ENCODE measurements around the gene TPK1. TPM values are rescaled to one million over a fixed set of nuclear protein-coding genes. Genes with fewer than 3 reads are reported as not detected.
A peak's percentile ranks its signal among the peaks of the same experiment; 100 is the strongest.

Gene TPK1
- total RNA-seq, 1 donor from 2014 or later: 2.2 TPM

DNA sequence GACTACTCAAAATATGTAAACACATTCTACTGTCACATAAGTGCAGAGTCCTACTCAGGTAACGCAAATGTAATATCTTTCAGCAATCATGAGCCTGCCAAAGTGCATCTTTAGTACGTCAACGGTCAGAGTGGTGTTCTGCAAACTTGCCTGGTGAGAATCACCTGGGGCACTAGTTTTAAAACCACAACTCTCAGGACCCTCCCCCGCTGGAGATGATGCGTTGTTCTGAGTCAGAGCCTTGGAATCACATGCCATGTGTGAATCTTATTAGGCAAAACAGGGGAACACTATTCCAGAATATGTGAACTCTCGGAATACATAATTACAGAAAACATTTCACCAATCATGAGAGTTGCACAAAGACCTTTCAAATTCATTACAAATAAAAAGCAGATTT lies 115.7 kb downstream of the TPK1 start:
- DNase-seq (ENCODE audit: low read depth): peak; percentile 31
- no peak overlapping the region for H3K4me3 ChIP-seq (ENCODE audit: low read depth, low read length)
- TF ChIP-seq, protein P1, sequence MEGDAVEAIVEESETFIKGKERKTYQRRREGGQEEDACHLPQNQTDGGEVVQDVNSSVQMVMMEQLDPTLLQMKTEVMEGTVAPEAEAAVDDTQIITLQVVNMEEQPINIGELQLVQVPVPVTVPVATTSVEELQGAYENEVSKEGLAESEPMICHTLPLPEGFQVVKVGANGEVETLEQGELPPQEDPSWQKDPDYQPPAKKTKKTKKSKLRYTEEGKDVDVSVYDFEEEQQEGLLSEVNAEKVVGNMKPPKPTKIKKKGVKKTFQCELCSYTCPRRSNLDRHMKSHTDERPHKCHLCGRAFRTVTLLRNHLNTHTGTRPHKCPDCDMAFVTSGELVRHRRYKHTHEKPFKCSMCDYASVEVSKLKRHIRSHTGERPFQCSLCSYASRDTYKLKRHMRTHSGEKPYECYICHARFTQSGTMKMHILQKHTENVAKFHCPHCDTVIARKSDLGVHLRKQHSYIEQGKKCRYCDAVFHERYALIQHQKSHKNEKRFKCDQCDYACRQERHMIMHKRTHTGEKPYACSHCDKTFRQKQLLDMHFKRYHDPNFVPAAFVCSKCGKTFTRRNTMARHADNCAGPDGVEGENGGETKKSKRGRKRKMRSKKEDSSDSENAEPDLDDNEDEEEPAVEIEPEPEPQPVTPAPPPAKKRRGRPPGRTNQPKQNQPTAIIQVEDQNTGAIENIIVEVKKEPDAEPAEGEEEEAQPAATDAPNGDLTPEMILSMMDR (conservative IDR thresholded peaks at IDR 0.05; ENCODE audit: low read depth, low read length): no peak

DNA sequence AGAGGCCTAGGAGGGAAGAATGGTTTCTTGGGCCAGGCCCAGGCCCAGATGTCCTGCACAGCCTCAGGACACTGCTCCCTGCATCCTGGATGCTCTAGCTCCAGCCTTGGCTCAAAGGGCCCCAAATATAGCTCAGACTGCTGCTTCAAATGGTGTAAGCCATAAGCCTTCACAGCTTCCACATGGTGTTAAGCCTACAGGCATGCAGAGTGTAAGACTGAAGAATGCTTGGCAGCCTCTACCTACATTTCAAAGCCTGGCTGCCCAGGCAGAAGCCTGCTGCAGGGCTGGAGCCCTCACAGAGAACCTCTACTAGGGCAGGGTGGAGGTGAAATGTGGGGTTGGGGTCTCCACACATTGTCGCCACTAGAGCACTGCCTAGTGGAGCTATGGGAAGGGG lies 118.1 kb downstream of the TPK1 start:
- no peak for DNase-seq (ENCODE audit: low read depth)
- TF ChIP-seq, protein P1 (conservative IDR thresholded peaks at IDR 0.05; ENCODE audit: low read depth, low read length): no peak
- no peak overlapping the region for H3K4me3 ChIP-seq (ENCODE audit: low read depth, low read length)

DNA sequence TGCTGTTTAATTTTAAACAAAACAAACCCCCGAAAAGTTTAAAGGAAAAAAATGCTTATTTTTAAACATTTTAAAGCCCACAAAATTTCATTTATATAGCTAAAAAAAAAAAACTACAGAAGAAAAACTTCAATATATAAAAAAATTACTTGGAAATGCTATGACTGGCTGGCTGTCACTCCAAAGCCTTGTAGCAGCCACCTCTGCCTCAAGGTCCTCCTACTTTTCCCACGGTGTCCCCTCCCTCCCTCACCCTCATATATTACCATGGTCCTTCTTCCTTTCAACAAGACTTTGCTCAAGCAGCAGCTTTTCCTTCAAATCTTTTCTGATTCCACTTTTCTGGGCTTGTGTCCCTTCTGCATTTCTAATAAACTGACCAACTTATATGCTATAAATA lies 122.0 kb downstream of the TPK1 start:
- DNase-seq (ENCODE audit: low read depth): no peak
- no peak overlapping the region for H3K4me3 ChIP-seq (ENCODE audit: low read depth, low read length)
- TF ChIP-seq, protein P1 (conservative IDR thresholded peaks at IDR 0.05; ENCODE audit: low read depth, low read length): no peak

DNA sequence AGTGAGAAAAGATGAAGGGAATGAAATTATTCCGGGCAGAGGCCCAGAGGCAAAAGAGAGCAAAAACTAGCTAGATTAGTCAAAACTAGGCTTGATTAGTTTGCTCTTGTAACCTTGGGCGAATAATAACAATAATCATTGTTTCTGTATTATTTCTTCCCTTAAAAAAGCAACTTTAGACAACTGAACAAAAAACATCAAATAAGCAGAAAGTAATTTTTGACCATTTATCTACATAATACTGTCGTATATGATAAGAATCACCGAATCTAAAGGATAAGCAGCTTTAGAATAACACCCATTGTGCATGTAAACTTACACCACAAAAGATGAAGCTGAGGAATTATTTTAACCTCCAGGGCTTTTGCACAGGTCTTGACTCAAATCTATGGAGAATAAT lies 125.1 kb downstream of the TPK1 start:
- DNase-seq (ENCODE audit: low read depth): no peak
- TF ChIP-seq, protein P1 (conservative IDR thresholded peaks at IDR 0.05; ENCODE audit: low read depth, low read length): no peak
- no peak overlapping the region for H3K4me3 ChIP-seq (ENCODE audit: low read depth, low read length)

DNA sequence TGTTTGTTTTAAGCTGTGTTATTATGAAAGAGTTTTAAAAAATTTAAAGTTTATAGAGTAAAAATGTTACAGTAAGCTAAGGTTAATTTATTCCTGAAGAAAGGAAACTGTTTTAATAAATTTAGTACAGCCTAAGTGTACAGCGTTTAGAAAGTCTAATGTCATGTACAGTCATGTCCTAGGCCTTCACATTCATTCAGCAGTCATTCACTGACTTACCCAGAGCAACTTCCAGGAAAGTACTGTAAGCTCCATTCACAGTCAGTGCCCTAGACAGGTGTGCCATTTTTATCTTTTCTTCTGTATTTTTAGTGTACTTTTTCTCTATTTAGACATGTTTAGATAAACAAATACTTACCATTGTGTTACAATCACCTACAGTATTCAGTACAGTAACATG lies 126.8 kb downstream of the TPK1 start:
- H3K4me3 ChIP-seq (ENCODE audit: low read depth, low read length): no peak overlapping the region
- TF ChIP-seq, protein P1 (conservative IDR thresholded peaks at IDR 0.05; ENCODE audit: low read depth, low read length): no peak
- no peak for DNase-seq (ENCODE audit: low read depth)

DNA sequence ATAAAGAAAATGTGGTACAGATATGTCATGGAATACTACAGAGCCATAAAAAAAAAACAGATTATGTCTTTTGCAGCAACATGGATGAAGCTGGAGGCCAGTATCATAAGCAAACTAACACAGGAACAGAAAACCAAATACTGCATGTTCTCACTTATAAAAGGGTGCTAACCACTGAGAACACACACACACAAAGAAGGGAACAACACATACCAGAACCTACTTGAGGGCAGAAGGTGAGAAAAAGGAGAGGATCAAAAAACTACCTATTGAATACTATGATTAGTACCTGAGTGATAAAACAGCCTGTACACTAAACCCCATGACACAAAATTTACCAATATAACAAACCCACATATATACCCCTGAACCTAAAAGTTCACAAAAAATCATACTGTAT lies 144.6 kb downstream of the TPK1 start:
- TF ChIP-seq, protein P1 (conservative IDR thresholded peaks at IDR 0.05; ENCODE audit: low read depth, low read length): no peak
- no peak overlapping the region for H3K4me3 ChIP-seq (ENCODE audit: low read depth, low read length)
- DNase-seq (ENCODE audit: low read depth): no peak

DNA sequence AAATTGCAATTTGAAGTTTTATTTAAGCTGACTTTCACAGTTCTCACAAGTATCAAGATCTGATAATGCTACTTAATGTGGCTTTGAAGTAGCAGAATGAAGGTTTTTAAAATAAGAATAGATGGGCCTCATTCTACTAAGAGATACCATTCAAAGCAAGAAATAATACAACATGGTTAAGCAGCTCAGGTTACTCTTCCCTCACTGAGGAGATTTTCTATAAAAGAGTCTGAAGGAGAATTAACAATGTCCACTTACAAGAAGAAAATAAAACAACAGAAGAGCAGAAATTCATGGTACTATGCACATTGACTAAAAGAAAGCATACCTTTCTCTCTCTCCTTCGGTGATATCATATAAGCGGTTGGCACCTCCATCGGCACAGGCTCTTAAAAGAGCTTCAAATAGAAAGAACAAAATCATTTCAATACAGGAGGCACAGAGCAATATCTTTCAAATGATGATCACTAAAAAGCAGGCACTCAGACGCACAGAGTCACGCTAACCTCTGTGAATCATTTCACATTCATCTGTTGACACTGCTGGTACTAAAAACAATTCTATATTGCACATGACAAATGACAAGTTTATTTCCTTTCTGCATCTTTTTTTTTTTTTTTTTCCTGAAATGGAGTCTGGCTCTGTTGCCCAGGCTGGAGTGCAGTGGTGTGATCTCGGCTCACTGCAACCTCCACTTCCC lies 153.1 kb downstream of the TPK1 start:
- TF ChIP-seq, protein P1 (conservative IDR thresholded peaks at IDR 0.05; ENCODE audit: low read depth, low read length): no peak
- DNase-seq (ENCODE audit: low read depth): no peak
- H3K4me3 ChIP-seq (ENCODE audit: low read depth, low read length): no peak overlapping the region

Data from epithelial cell of proximal tubule (primary cell).